Skin of body (tissue), 2 donors: Measurements from ENCODE around the gene DMXL2. TPM values are rescaled to one million over a fixed set of nuclear protein-coding genes. Genes with fewer than 3 reads are reported as not detected.
"Not testable (repeated sequence)": the region's sequence is repeated elsewhere in the genome, so short reads cannot be mapped to it uniquely, and the experiment has no call there.

ENCODE experiments used
- DNase-seq: peaks from one replicate; lab custom pipeline; 2025; lab: John Stamatoyannopoulos, UW
- total RNA-seq: library from RNA; depleted of rRNA; stranded (reverse); fragments of >200 nt; gene quantifications from one replicate; pipeline ENCODE4 v1.2.3, GENCODE V29; 2014

Gene DMXL2
- total RNA-seq, 1 donor from 2014 or later = 35.5 TPM

- no peak for DNase-seq
Measured at GRCh38 chr15:51494411-51495314, 127.9 kb downstream of the DMXL2 start.

GRCh38 chr15:51493892-51494291, 128.7 kb downstream of the DMXL2 start:
- no peak for DNase-seq

- DNase-seq = no peak
Measured at GRCh38 chr15:51492528-51492927, 130.0 kb downstream of the DMXL2 start.

- DNase-seq = no peak
Measured at GRCh38 chr15:51491941-51492340, 130.6 kb downstream of the DMXL2 start.

- no peak for DNase-seq
Measured at GRCh38 chr15:51484781-51485180, 137.8 kb downstream of the DMXL2 start.

GRCh38 chr15:51483985-51484384, 138.6 kb downstream of the DMXL2 start:
- DNase-seq = no peak

- no peak for DNase-seq
Measured at GRCh38 chr15:51483520-51483919, 139.1 kb downstream of the DMXL2 start.

- no peak for DNase-seq
Measured at GRCh38 chr15:51475736-51476135, 146.8 kb downstream of the DMXL2 start.

GRCh38 chr15:51470512-51470911, 152.1 kb downstream of the DMXL2 start:
- no peak for DNase-seq

- DNase-seq = no peak
Measured at GRCh38 chr15:51460796-51461195, 161.8 kb downstream of the DMXL2 start.

GRCh38 chr15:51450001-51450400, 172.6 kb downstream of the DMXL2 start:
- DNase-seq = no peak

- DNase-seq = no peak
Measured at GRCh38 chr15:51448622-51449399, 173.8 kb downstream of the DMXL2 start.

- DNase-seq = no peak
Measured at GRCh38 chr15:51447855-51448621, 174.5 kb downstream of the DMXL2 start.

GRCh38 chr15:51446029-51446744, 176.4 kb downstream of the DMXL2 start:
- DNase-seq = not testable (repeated sequence)

GRCh38 chr15:51444807-51445206, 177.8 kb downstream of the DMXL2 start:
- no peak for DNase-seq

- no peak for DNase-seq
Measured at GRCh38 chr15:51444112-51444511, 178.5 kb downstream of the DMXL2 start.

GRCh38 chr15:51443282-51443914, 179.2 kb downstream of the DMXL2 start:
- no peak for DNase-seq

GRCh38 chr15:51438526-51438925, 184.0 kb downstream of the DMXL2 start:
- no peak for DNase-seq

GRCh38 chr15:51425517-51426040, 197.0 kb downstream of the DMXL2 start:
- no peak for DNase-seq

- no peak for DNase-seq
Measured at GRCh38 chr15:51424780-51425179, 197.8 kb downstream of the DMXL2 start.
